ENCODE measurements around the gene ARPC5. TPM values are rescaled to one million over a fixed set of nuclear protein-coding genes. Genes with fewer than 3 reads are reported as not detected.
"Not testable (repeated sequence)": the region's sequence is repeated elsewhere in the genome, so short reads cannot be mapped to it uniquely, and the experiment has no call there.

The ARPC5 gene
- 191 TPM for total RNA-seq
- long read RNA-seq, full-length matches to known transcripts, result 427 of 474 reads
- long read RNA-seq, partial matches to known transcripts, result 35 of 474 reads
- long read RNA-seq, other reads (novel, unspliced or antisense), result 12 of 474 reads

DNA sequence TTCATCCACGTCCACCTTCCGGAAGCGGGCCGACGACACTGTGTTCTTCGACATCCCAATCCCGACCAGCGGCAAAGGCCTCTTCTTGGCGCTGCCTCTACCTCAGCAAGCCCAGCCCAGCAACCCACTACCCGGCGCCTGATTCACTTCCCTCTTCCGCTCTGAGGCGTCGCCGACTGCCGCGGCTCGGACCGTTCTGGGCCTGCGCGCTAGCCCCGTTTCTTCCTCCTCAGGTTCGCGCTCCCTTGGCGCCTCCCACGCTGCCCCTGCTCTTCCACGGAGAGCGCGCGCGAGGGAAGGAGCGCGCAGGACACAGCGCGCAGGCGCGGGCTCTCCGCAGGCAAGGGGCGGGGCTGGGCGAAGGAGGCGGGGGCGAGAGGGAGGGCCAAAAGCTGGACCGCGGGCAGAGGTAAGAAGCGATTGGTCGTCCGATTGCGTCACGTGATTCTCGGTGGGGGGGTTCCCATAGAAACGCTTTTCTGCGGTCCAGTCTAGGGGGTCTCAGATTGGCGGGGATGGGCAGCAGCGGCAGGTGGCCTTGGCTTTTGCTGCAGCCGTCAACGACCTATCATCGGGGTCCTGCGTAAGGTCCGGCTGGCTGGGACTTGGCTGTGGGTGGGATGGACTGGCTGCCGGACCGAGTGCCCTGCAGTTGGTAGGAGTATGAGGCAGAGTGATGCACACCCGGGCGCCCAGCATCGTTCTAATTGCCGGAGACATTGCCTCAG is at the start of gene ARPC5:
ARPC5 (minus strand) TSS at position 178 of the 728 bp plus-strand sequence; CDS start at position 54, 124 bp downstream.
- intact Hi-C loops (cut with DNase I), result no loop called here
- peaks cover 49% of the 10 kb centered on the region for H3K4me1 ChIP-seq
- H3K36me3 ChIP-seq, result peaks cover 11% of the 10 kb centered on the region
- H3K9me3 ChIP-seq, result no peaks in the 10 kb centered on the region
- peak; percentile 98 for DNase-seq
- no peaks in the 10 kb centered on the region for H3K27me3 ChIP-seq (ENCODE audit: low read depth)
- peak within 1 kb of the TSS; percentile 85 for H3K4me3 ChIP-seq
- peak within 1 kb of the TSS; percentile 96 for H3K27ac ChIP-seq
- peak; percentile 97 to 98 for ATAC-seq
- TF ChIP-seq, protein P1, sequence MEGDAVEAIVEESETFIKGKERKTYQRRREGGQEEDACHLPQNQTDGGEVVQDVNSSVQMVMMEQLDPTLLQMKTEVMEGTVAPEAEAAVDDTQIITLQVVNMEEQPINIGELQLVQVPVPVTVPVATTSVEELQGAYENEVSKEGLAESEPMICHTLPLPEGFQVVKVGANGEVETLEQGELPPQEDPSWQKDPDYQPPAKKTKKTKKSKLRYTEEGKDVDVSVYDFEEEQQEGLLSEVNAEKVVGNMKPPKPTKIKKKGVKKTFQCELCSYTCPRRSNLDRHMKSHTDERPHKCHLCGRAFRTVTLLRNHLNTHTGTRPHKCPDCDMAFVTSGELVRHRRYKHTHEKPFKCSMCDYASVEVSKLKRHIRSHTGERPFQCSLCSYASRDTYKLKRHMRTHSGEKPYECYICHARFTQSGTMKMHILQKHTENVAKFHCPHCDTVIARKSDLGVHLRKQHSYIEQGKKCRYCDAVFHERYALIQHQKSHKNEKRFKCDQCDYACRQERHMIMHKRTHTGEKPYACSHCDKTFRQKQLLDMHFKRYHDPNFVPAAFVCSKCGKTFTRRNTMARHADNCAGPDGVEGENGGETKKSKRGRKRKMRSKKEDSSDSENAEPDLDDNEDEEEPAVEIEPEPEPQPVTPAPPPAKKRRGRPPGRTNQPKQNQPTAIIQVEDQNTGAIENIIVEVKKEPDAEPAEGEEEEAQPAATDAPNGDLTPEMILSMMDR (IDR thresholded peaks at IDR 0.05), result no peak

DNA sequence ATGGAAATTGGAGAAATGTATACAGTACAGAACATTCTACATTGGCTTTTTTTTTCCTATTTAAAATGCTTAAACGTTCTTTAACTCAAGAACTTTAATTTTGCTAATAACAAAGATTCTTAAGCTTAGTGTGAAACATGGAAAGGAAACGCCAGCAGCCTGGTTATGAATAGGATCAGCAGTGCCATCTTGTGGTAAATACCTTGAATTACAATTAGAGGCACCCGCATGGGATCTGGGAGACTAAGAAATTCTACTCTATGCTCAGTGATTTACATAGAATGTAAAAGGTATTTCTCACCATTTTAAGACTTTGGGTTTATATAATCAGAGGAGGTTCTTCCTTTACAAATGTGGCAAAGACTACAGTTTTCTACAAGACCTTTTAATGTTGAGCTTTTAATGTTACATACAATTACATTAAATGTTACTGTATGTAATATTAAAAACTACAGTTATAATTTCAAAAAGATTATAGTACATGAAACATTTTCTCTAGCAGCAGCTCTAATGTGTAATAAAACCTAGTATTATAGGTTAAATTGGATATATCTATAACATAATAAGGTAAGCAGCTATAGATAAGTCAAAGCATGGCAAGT is 49.6 kb upstream of the ARPC5 start:
- TF ChIP-seq, protein P1 (IDR thresholded peaks at IDR 0.05), result peak; percentile 81
- Histone ChIP-seq H3K4me1 (no peaks in the 10 kb centered on the region), H3K4me3 (no peak overlapping the region), H3K27ac (no peak overlapping the region), H3K36me3 (no peaks in the 10 kb centered on the region), H3K9me3 (no peaks in the 10 kb centered on the region), H3K27me3 (ENCODE audit: low read depth) (no peaks in the 10 kb centered on the region)
- DNase-seq (no peak), ATAC-seq (peak; percentile 83 to 84)
- intact Hi-C loops (cut with DNase I), result no loop called here

DNA sequence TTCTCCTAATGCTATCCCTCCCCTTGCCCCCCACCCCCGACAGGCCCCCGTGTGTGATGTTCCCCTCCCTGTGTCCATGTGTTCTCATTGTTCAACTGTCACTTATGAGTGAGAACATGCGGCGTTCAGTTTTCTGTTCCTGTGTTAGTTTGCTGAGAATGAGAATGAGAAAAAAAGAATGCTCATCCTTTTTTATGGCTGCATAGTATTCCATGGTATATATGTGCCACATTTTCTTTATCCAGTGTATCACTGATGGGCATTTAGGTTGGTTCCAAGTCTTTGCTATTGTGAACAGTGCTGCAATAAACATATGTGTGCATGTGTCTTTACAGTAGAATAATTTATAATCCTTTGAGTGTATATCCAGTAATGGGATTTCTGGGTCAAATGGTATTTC is 43.8 kb upstream of the ARPC5 start:
- H3K4me3 ChIP-seq; H3K27me3 ChIP-seq (ENCODE audit: low read depth); DNase-seq; ATAC-seq; H3K4me1 ChIP-seq; intact Hi-C loops (cut with DNase I); H3K27ac ChIP-seq; H3K9me3 ChIP-seq; H3K36me3 ChIP-seq: not testable (repeated sequence)

DNA sequence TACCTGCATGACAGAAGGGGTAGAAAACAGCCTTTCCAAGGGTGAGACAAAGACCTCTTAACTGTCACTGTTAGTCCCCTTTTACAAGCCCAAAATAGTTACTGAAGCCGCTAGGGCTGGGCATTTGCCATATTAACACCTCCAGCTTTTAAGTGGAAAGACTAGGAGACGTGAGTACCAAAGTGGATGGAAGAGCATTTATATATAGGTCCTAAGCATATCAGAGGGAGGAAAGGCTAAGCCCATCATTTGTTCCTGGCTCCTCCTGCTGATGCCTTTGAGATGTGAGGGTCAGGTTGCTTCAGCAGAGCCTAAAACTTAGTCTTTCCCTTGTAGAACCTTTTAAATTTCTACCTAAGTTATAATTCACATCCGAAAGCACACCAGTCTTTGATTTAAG is 43.2 kb upstream of the ARPC5 start:
- DNase-seq (no peak), ATAC-seq (no peak)
- H3K9me3 ChIP-seq, result no peaks in the 10 kb centered on the region
- H3K27ac ChIP-seq, result no peak overlapping the region
- intact Hi-C loops (cut with DNase I), result no loop called here
- no peak overlapping the region for H3K4me3 ChIP-seq
- H3K36me3 ChIP-seq, result no peaks in the 10 kb centered on the region
- H3K4me1 ChIP-seq, result no peaks in the 10 kb centered on the region
- TF ChIP-seq, protein P1 (IDR thresholded peaks at IDR 0.05), result no peak
- no peaks in the 10 kb centered on the region for H3K27me3 ChIP-seq (ENCODE audit: low read depth)

DNA sequence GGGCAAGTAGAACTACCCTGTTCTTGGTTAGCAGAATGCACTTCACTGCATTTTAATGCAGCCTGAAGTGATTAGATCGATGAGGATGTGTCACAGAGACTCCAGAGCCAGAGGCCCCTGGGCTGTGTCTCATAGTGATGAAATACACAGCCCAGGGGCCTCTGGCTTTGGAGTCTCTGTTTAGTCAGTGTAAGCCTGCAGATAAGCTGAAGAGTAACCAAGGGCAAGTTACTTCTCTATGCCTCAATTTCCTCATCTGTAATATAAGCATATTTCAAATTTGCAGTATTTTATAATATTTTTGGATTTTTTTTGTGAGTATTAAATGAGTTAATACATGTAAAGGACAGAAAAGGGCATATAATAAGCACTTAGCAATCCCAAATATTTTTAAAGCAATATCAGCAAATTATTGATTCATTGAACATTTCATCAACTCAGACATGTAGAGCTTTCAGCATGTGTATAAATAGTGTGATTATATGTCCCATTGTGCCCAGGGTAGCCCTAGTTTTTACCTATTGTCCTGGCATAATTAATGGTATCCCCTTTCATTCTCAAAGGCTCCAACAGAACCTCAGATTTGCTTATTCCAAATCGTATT is 41.1 kb upstream of the ARPC5 start:
- no peak overlapping the region for H3K4me3 ChIP-seq
- H3K36me3 ChIP-seq, result no peaks in the 10 kb centered on the region
- no peak overlapping the region for H3K27ac ChIP-seq
- H3K27me3 ChIP-seq (ENCODE audit: low read depth), result no peaks in the 10 kb centered on the region
- no peaks in the 10 kb centered on the region for H3K4me1 ChIP-seq
- TF ChIP-seq, protein P1 (IDR thresholded peaks at IDR 0.05), result no peak
- intact Hi-C loops (cut with DNase I), result no loop called here
- ATAC-seq, result no peak
- no peak for DNase-seq
- no peaks in the 10 kb centered on the region for H3K9me3 ChIP-seq

All from lower lobe of right lung (tissue), 2 donors.